ENCODE measurements around the gene PRSS22.

The PRSS22 gene

GRCh38 chr16:2879854-2880508 is 22.0 kb upstream of the PRSS22 start:
- no peak for DNase-seq

GRCh38 chr16:2874912-2875362 is 17.0 kb upstream of the PRSS22 start:
- DNase-seq = peak; percentile 68

- no peak for DNase-seq
These were observed 16.3 kb upstream of the PRSS22 start for GRCh38 chr16:2874032-2874911.

DNA sequence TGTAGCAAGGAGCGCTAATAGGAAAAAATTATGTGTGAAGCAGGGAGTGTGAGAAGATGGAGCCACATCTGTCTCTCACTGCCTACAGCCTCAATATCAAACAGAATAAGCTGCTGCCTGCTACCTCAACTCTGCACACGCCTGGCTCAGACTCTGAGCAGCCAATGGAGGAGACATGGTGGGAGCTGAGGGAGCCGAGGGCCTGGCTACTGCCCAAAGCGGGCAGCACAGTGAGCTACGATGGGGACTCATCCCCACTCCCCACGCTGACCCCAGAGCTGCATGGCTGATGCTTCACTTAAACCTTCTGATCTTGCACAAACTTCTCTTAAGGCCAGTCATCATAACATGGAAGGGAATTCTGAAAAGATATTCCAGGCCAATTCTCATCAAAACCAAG is 14.0 kb upstream of the PRSS22 start:
- no peak for DNase-seq

GRCh38 chr16:2867987-2868789 is 10.2 kb upstream of the PRSS22 start:
- DNase-seq = peak; percentile 92

DNA sequence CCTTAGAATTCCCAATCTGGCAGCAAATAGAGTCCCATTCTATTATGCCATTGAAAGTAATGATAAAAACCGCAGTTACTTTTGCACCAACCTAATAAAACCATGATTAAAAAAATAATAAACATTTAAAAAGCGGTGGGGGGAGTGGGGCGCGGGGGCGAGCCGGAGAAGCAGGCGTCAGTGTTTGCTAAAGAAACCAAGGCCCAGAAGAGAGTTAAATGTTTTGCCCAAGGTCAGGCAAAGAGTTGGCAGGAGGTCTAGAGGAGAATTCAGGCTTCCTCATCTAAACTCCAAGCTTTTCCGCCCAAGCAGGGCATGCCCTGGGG is 9.7 kb upstream of the PRSS22 start:
- DNase-seq = no peak

- DNase-seq = no peak
These were observed 8.5 kb upstream of the PRSS22 start for GRCh38 chr16:2866431-2866830.

GRCh38 chr16:2865651-2866050 is 7.7 kb upstream of the PRSS22 start:
- DNase-seq = no peak

GRCh38 chr16:2860826-2861567 is 3.0 kb upstream of the PRSS22 start:
- DNase-seq = no peak

DNA sequence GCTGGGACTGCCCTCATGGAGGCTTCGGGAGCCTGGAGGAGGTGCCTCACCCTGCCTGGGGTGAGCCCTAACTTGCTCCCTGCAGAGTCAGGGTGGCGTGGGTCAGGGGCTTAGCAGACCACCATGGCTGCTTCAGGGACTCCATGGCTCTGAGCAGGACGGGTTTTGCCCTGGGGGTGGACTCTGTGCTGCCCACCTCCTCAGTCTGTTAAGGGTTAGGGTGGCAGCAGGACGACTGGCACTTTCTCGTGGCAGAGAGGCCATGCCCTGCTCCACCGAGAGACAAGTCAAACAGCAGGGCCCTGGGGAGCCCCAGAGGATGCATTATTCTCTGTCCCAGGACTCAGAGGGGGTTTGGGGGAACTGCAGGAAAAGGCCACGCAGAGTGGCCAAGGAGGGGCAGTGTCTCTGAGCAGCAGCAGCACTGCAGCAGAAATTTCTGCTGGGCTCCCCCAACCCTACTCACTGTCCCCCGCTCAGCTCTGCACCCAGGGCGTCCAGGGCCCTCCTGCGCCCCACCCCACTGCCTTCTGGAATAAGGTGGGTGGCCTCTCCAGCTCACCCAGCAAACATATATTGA is 1.8 kb upstream of the PRSS22 start:
- no peak for DNase-seq

DNA sequence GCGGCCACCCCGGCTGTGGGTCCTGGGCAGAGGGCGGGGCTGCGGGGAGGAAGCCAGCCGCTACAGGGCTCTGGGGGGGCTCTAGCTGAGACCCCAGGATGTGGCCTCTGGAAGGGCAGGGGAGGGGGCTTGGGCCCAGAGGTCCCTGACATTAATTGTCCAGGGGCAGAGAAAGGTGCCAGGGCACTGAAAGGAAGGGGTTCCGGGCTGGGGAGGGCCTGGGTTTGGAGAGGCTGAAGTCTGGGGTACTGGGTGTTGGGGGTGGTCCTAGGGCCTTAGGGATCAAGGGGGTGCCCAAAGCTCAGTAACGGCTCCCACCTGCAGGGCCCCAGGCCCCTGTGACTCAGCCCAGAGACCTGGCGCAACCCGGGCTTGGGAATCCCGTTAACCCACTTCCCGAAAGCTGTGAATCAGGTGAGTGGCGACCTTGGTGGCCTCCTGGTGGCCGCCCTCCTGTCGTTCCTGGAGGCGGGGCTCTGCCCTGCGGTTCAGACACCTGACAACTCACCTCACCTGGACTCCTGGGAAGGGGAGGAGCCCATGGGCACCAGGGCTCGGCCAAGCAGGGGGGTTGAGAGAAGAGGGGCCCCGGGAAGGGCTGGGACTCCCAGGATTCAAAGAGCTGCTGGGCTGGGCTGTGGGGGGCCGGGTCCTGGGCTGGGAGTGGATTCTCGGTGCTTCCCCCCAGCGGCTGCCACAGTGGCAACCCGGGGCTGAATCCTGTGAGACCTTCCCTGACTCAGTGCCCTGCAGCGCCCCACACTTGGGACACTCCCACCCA is 465 bp upstream of the PRSS22 start:
- DNase-seq = no peak

DNA sequence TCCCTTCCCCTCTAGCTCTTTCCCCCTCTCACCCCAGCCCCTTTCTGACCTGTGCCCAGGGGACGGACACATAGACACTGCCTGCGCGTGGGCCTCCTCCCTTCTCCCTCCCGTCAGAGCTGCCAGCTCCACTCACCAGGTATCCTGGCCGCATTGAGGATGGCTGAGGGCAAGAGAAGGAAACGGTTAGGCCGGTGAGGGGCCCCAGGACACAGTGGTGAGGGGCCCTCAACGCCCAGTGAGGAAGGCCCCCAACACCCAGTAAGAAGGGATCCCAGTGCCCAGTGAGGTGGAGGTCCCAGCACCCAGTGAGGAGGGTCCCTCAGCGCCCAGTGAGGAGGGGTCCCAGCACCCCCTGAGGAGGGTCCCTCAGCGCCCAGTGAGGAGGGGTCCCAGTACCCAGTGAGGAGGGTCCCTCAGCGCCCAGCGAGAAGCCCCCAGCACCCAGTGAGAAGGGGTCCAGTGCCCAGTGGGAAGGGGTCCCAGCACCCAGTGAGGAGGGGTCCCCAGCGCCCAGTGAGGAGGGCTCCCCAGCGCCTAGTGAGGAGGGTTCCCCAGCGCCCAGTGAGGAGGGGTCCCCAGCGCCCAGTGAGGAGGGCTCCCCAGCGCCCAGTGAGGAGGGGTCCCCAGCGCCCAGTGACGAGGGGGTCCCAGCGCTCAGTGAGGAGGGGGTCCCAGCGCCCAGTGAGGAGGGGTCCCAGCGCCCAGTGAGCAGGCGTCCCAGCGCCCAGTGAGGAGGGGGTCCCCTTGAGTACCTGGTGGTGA is 1.1 kb downstream of the PRSS22 start:
- no peak for DNase-seq

- no peak for DNase-seq
These were observed 1.8 kb downstream of the PRSS22 start for GRCh38 chr16:2856061-2856670.

DNA sequence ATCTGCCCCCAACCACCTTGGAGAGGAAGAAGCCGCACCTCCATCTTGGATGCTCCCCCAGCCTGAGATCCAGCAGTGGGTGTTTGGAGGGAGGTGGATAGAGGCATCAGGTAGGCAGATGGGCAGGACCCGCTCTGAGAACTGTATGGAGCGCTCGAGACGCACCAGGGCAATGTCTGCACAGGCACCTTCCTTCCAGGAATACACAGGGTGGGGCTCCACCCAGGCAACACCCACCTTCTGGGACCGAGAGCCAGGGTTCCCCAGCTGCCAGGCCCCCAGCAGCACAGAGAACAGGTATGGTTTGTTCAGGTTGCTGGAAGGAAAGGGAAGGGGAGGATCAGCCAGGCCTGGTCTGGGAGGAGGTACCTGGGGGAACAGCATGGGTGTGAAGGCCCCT is 2.4 kb downstream of the PRSS22 start:
- no peak for DNase-seq

DNA sequence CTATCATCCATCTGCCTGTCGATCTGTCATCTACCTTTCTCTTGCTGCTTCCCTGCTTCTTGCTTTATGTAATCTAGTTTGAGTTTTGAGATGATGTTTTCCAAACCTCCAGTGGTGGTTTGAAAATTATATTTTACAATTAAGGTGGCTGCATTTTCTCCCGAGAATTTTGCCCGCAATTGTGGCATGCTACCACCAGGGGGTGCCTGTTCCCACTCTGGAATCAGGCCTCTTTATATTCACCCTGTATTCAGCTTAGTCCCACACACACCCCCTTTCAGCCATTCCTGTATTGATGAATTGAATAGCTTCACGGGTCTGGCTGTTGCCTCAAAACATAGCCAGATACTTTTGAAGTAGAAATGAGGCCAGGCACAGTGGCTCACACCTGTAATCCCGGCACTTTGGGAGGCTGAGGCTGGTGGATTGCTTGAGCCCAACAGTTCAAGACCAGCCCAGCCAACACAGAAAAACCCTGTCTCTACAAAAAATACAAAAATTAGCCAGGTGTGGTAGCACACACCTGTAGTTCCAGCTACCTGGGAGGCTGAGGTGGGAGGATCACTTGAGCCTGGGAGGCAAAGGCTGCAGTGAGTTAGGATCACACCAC is 3.2 kb downstream of the PRSS22 start:
- no peak for DNase-seq

GRCh38 chr16:2853531-2854073 is 4.4 kb downstream of the PRSS22 start:
- DNase-seq = no peak

DNA sequence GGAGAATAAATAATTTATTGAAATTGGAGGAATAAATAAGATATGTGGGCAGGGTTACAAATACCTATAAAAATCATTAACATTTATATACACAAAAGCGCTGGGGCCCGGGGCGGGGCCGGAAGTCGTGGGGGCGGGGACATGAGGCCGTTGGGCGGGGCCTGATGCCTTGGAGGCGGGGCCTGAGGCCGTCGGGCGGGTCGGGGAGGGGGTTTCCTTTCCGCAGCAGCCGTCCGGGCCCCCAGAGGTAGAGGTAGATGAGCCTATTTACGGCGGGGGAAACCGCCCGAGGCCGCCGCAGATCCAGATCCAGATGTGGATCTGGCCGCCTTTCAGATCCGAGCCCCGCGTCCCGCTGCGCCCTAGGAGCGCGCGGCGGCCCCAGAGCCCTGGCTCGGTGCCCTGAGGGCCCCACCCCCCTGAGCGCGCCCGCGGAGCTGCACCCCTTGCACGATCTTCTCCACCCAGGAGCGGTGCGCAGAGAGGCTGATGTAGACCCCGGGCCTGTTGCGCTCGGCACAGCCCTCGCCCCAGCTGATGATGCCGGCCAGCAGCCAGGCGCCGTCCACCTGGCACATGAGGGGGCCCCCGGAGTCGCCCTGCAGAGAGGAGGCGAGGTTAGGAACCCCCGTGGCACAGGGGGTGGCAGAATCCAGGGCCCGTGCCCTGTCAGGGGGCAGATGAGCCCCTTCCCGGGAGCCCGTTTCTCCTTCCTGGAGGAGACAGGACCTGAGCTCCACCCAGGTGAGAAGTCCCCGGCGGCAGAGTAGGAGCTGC is 5.1 kb downstream of the PRSS22 start:
- no peak for DNase-seq

GRCh38 chr16:2852003-2852730 is 5.8 kb downstream of the PRSS22 start:
- no peak for DNase-seq
